GM21526 (cell line): ENCODE data around the gene DGCR6L.
"Not testable (repeated sequence)": the region's sequence is repeated elsewhere in the genome, so short reads cannot be mapped to it uniquely, and the experiment has no call there.

ENCODE experiments used
- ATAC-seq: cut with Tn5 transposase; IDR thresholded peaks from one replicate; pipeline ENCODE4 v1.9.1; 2021; ENCODE audit warnings: moderate library complexity; ENCODE audit not compliant: unreplicated experiment, low FRiP score

The DGCR6L gene

GRCh38 chr22:20292673-20293232 is 27.1 kb downstream of the DGCR6L start:
- no peak for ATAC-seq

DNA sequence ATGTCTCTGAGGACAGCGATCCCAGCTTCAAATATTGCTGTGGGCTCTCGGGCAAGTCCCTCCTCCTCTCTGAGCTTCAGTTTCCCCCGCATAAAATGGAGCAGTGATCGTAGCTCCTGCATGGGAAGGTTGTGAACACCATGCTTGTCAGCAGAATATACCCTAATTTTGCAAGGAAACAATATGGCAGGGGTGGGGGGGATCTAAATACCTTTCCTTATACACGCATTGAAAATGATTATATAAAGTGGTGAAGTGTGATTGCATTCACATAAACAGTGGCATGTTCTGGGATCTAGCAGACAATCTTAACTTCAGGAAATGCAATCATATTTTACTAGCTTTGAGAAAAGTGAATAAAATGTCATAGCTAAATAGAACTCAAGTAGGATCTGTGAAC is 27.8 kb downstream of the DGCR6L start:
- no peak for ATAC-seq

DNA sequence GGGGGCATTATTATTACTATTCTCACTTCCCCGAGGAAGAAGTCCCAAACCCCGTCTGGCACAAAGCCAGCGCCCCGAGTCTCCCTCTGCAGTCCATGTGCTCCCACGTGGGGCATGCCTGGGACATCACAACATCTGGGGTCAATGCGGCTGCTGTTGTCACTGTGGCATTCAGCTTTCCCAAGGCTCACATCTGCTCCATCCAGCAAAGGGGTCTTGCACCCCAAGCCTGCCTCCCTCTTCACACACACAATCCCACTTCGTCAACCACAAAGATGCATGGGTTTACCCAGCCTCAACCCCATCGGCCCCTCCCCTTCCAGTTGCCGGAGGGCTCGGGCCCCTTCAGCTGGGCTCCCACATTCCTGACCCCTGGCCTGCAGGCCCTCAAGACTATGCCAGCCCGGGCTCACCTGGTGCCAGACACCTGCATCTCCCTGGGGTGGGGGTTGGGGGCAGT is 28.2 kb downstream of the DGCR6L start:
- ATAC-seq, result no peak

- no peak for ATAC-seq
Measured at GRCh38 chr22:20291249-20291586, 28.6 kb downstream of the DGCR6L start.

- no peak for ATAC-seq
Measured at GRCh38 chr22:20290578-20291248, 29.1 kb downstream of the DGCR6L start.

GRCh38 chr22:20290045-20290392 is 29.8 kb downstream of the DGCR6L start:
- ATAC-seq, result no peak

DNA sequence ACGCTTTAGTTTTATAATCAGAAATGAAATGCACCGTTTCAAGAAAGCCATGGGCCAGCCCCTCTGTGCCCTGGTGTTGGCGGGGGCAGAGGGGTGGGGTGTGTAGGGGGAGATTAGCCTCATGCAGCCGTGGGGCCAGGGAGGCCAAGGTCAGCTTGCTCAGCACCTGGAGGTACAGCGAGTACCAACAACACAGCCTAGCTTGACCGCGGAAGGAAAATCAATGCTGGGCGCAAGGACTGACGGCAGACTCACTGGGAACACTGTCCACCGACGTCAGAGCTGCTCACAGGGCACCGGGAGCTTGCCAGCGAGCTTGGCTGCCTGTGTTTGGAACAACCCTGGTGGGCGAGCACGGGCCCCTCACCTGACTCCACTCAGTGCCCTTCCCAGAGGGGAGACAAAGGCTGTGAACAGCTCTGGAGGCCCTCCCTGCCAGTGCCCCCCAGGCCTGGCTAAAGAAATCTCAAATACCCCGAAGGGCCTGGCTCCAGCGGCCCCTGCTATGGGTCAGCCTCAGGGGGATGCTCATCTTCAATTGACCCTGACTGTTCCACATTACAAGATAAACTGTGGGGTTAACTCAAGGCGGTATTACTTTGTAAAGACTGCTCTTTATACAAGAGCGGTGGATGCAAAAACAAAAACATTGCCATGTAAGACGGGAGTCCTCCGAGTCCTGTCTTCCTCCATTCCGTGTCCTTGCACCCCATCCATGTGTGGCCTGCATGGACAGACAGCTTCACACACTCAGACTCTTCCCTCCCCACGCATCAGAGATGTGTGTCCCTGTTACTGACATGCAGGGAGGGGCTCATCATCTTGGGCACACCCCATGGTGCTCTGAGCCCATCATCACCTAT is 30.4 kb downstream of the DGCR6L start:
- not testable (repeated sequence) for ATAC-seq

DNA sequence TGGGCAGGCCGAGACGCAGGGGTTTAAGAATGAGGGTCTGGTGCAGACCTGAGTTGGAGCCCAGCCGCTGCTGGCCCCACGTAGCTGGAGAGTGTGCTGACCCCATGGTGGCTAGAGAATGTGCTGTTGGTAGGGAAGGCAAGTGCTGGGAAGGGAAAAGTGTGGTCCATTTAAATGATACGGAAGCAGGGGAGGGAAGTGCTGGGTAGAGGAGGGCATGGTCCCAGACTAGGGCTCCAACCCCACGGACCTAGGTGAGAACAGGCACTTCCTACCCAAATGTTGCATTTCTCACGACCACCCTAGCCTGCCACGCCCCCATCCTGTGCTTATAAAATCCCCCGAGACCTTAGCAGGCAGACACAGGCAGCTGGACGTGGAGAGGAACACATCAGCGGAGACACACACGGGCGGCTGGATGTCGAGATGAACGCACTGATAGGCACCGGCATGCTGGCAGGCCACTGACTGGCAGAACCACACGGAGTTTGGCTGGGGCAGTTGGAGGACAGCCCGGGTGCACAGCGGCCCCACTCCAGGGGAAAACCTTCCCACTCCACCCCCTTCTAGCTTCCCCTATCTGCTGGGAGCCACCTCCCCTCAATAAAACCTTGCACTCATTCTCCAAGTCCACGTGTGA is 33.0 kb downstream of the DGCR6L start:
- ATAC-seq, result not testable (repeated sequence)

- not testable (repeated sequence) for ATAC-seq
Measured at GRCh38 chr22:20286312-20286660, 33.6 kb downstream of the DGCR6L start.

- not testable (repeated sequence) for ATAC-seq
Measured at GRCh38 chr22:20285473-20286311, 34.2 kb downstream of the DGCR6L start.

- ATAC-seq, result no peak
Measured at GRCh38 chr22:20284471-20285086, 35.3 kb downstream of the DGCR6L start.

DNA sequence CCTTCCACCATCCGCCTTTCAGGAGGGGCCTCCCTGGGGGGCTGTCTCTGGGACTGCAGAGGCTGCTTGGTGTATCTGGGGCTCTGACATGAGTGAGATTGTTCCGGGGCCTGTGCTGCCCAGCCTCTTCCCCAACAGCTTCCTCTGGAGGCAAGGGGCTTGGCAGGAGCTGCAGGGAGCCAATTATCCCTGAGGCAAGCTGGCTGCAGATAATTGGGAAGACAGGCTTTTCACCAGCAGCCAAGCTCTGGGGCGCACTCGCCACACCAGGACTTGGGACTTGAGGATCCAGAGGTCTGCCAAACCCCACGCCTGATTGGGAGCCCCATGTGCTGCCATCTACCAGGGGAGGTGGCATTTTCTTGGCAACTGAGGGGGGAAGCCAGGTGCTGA is 36.2 kb downstream of the DGCR6L start:
- ATAC-seq, result no peak

GRCh38 chr22:20282901-20283673 is 36.8 kb downstream of the DGCR6L start:
- ATAC-seq, result no peak

- no peak for ATAC-seq
Measured at GRCh38 chr22:20281891-20282290, 38.0 kb downstream of the DGCR6L start.

DNA sequence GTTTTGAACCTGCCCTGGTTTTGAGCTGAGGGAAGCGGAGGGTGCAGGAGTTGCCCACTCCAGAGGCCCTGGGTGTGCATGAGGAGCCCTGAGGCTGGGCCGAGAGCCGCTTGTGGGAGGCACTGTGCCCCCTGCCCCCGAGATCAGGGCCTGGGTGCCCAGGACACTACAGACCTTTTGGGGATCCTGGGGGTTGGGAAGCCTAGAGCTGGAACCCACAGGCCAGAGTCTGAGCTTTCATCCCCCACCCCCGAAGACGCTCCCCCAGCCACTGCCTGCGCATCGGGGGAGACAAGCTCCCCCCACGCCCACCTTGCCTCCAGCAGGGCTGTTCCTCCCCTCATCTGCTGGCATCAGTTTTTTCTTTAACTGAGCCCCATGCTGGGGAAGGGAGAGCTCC is 38.4 kb downstream of the DGCR6L start:
- not testable (repeated sequence) for ATAC-seq

DNA sequence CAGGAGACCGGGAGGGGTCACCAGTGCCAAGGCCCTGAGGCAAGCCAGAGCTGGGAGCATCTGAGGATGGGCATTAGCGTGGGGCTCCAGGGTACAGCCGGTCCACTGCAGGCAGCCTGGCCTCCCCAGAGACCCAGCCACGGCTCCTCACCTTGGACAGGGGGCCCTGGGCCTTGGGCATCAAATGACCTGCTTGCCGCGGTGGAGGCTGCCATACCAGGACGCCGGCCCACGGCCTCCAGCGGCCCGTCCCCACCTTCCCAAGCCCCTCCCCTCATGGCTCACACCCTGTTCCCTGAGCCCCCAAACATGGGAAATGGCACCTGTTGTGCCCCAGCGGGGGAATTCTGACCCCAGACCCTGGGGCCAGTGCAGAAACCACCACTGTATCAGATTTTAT is 39.0 kb downstream of the DGCR6L start:
- ATAC-seq, result no peak

- ATAC-seq, result not testable (repeated sequence)
Measured at GRCh38 chr22:20280163-20280562, 39.7 kb downstream of the DGCR6L start.

GRCh38 chr22:20279662-20280134 is 40.2 kb downstream of the DGCR6L start:
- no peak for ATAC-seq
